H1 (cell line): ENCODE results near the gene DGAT2L6. TPM values are rescaled to one million over a fixed set of nuclear protein-coding genes. Genes with fewer than 3 reads are reported as not detected.

Experiments
- CTCF ChIA-PET: fragments of 300-600 bp; sonication (Branson Sonifier 250); formaldehyde crosslinking; loops from one replicate; lab custom pipeline; 2021; ENCODE audit not compliant: partially characterized antibody; lab: Charles Lee
- POLR2A ChIA-PET: fragments of 300-600 bp; sonication (Branson Sonifier 250); formaldehyde crosslinking; loops from one replicate; lab custom pipeline; 2021; ENCODE audit warnings: inconsistent platforms; ENCODE audit not compliant: partially characterized antibody; lab: Charles Lee
- DNase-seq, 2 experiments: peaks; one replicate each; pipeline versions ENCODE4 v3.0.0 to v3.0.0-alpha.2; 2010 to 2022; ENCODE audit warnings: low spot score in 2 of 2, low read depth in 1 of 2, mixed read lengths in 1 of 2
- FAIRE-seq: peaks from 2 replicates; lab custom pipeline; 2011; peaks lifted over from hg19 to GRCh38; lab: Jason Lieb, UNC
- H2AFZ ChIP-seq: 2 replicates; pipeline ENCODE4 v1.8.1; 2012; ENCODE audit warnings: low read length, inconsistent platforms
- H2AK5ac ChIP-seq: 2 replicates; pipeline ENCODE4 v1.6.1; 2013; ENCODE audit warnings: low read depth, low read length
- H2BK120ac ChIP-seq: replicated peaks from 2 replicates; pipeline ENCODE3; 2013; ENCODE audit warnings: low read depth, low read length, inconsistent platforms
- H2BK12ac ChIP-seq: 2 replicates; pipeline ENCODE4 v1.6.1; 2013; ENCODE audit warnings: low read depth, low read length
- H2BK15ac ChIP-seq: 2 replicates; pipeline ENCODE4 v1.6.1; 2013; ENCODE audit warnings: low read length
- H2BK20ac ChIP-seq: 2 replicates; pipeline ENCODE4 v1.6.1; 2013; ENCODE audit warnings: low read length
- H2BK5ac ChIP-seq: 2 replicates; pipeline ENCODE4 v1.6.1; 2013; ENCODE audit warnings: low read depth, low read length
- H3K14ac ChIP-seq: 2 replicates; pipeline ENCODE4 v1.6.1; 2013; ENCODE audit warnings: inconsistent platforms; ENCODE audit not compliant: insufficient read length
- H3K18ac ChIP-seq: 2 replicates; pipeline ENCODE4 v1.6.1; 2013; ENCODE audit warnings: low read length; ENCODE audit errors: extremely low read depth
- H3K23ac ChIP-seq: 2 replicates; pipeline ENCODE4 v1.6.1; 2013; ENCODE audit warnings: inconsistent platforms; ENCODE audit not compliant: insufficient read length
- H3K23me2 ChIP-seq: 2 replicates; pipeline ENCODE4 v1.6.1; 2013; ENCODE audit warnings: low read depth, low read length
- H3K27ac ChIP-seq: 2 replicates; pipeline ENCODE4 v1.6.1; 2011; ENCODE audit warnings: low read depth, low read length, inconsistent platforms
- H3K27me3 ChIP-seq, 4 experiments: replicated peaks in 1 of 4; 1 replicate in 1 of 4; 2 replicates in 3 of 4; pipeline versions ENCODE4 v1.6.1 to v1.8.1; 2011 to 2013; ENCODE audit warnings: low read length in 3 of 4, mild to moderate bottlenecking in 3 of 4, inconsistent platforms in 2 of 4, mixed read lengths in 2 of 4, moderate library complexity in 1 of 4; ENCODE audit not compliant: control insufficient read depth in 3 of 4, insufficient read depth in 3 of 4; ENCODE audit errors: extremely low read depth in 1 of 4
- H3K36me3 ChIP-seq, 4 experiments: 2 replicates each; pipeline versions ENCODE4 v1.6.1 to v1.8.1; 2011 to 2013; ENCODE audit warnings: mild to moderate bottlenecking in 4 of 4, low read length in 3 of 4, moderate library complexity in 2 of 4, control low read depth in 1 of 4, inconsistent platforms in 1 of 4; ENCODE audit not compliant: insufficient read depth in 4 of 4, control insufficient read depth in 2 of 4
- H3K4ac ChIP-seq: replicated peaks from 2 replicates; pipeline ENCODE3; 2013; ENCODE audit warnings: low read length, low read depth, mixed read lengths, inconsistent platforms; ENCODE audit not compliant: insufficient read length
- H3K4me1 ChIP-seq, 4 experiments: replicated peaks in 1 of 4; 1 replicate in 1 of 4; 2 replicates in 3 of 4; pipeline versions ENCODE4 v1.6.1 to v1.8.1; 2011 to 2013; ENCODE audit warnings: low read length in 3 of 4, inconsistent platforms in 2 of 4, mixed read lengths in 1 of 4; ENCODE audit not compliant: insufficient read depth in 4 of 4, control insufficient read depth in 3 of 4
- H3K4me2 ChIP-seq, 2 experiments: 2 replicates each; pipeline versions ENCODE4 v1.6.1 to v1.8.1; 2011 to 2013; ENCODE audit warnings: low read depth in 2 of 2, low read length in 2 of 2, control low read depth in 1 of 2, inconsistent platforms in 1 of 2, mild to moderate bottlenecking in 1 of 2; ENCODE audit not compliant: insufficient read depth in 1 of 2
- H3K4me3 ChIP-seq, 4 experiments: fragments of 200-600, 300-600 bp in 1 of 4; sonication (generic), shearing (Covaris generic), sonication (Bioruptor Twin) in 1 of 4; 2 replicates each; pipeline versions ENCODE4 v1.5.1 to v1.8.1; 2011 to 2016; ENCODE audit warnings: low read length in 4 of 4, low read depth in 3 of 4, control low read depth in 2 of 4, inconsistent platforms in 2 of 4, mild to moderate bottlenecking in 2 of 4, mixed read lengths in 1 of 4, moderate library complexity in 1 of 4; ENCODE audit not compliant: insufficient read depth in 2 of 4; ENCODE audit errors: extremely low read depth in 1 of 4
- H3K56ac ChIP-seq: replicated peaks from 2 replicates; pipeline ENCODE3; 2013; ENCODE audit warnings: low read depth, mild to moderate bottlenecking, mixed read lengths, low read length, inconsistent platforms; ENCODE audit not compliant: insufficient read length
- H3K79me1 ChIP-seq: 2 replicates; pipeline ENCODE4 v1.6.1; 2013; ENCODE audit warnings: low read depth, low read length, control low read depth
- H3K79me2 ChIP-seq, 2 experiments: 2 replicates each; pipeline versions ENCODE4 v1.6.1 to v1.8.1; 2012 to 2013; ENCODE audit warnings: low read length in 2 of 2, mild to moderate bottlenecking in 2 of 2, inconsistent platforms in 1 of 2; ENCODE audit not compliant: insufficient read depth in 2 of 2, control insufficient read depth in 1 of 2
- H3K9ac ChIP-seq, 4 experiments: replicated peaks in 1 of 4; 1 replicate in 1 of 4; 2 replicates in 3 of 4; pipeline versions ENCODE4 v1.6.1 to v1.8.1; 2011 to 2013; ENCODE audit warnings: low read depth in 3 of 4, low read length in 3 of 4, control low read depth in 2 of 4, mild to moderate bottlenecking in 2 of 4, moderate library complexity in 2 of 4, inconsistent platforms in 1 of 4; ENCODE audit errors: extremely low read depth in 1 of 4
- H3K9me3 ChIP-seq, 2 experiments: 2 replicates each; pipeline versions ENCODE4 v1.6.1 to v1.8.1; 2012 to 2013; ENCODE audit warnings: mild to moderate bottlenecking in 2 of 2, moderate library complexity in 2 of 2, control low read depth in 1 of 2, inconsistent platforms in 1 of 2, low read depth in 1 of 2, low read length in 1 of 2, mixed read lengths in 1 of 2; ENCODE audit not compliant: insufficient read depth in 2 of 2
- H4K20me1 ChIP-seq, 2 experiments: replicated peaks in 1 of 2; 2 replicates each; pipeline versions ENCODE3 to v1.8.1; 2011 to 2013; ENCODE audit warnings: inconsistent platforms in 2 of 2, low read length in 2 of 2, mild to moderate bottlenecking in 1 of 2; ENCODE audit not compliant: insufficient read depth in 2 of 2, control insufficient read depth in 1 of 2
- H4K5ac ChIP-seq: 2 replicates; pipeline ENCODE4 v1.6.1; 2013; ENCODE audit warnings: low read length, low read depth, mixed read lengths, inconsistent platforms; ENCODE audit not compliant: insufficient read length
- H4K8ac ChIP-seq: 2 replicates; pipeline ENCODE4 v1.8.0; 2013; ENCODE audit warnings: mild to moderate bottlenecking, moderate library complexity, low read length, inconsistent platforms; ENCODE audit not compliant: insufficient read depth; ENCODE audit errors: extremely low read depth
- H4K91ac ChIP-seq: replicated peaks from 2 replicates; pipeline ENCODE3; 2013; ENCODE audit warnings: low read length, mixed read lengths, inconsistent platforms; ENCODE audit not compliant: insufficient read length
- ASH2L ChIP-seq: fragments of 200-600, 300-600 bp; sonication (generic); IDR thresholded peaks from one replicate; pipeline ENCODE4 v1.7.1; 2017; ENCODE audit warnings: low read length
- ATF2 ChIP-seq: IDR thresholded peaks from 2 replicates; pipeline ENCODE4 v1.6.1; 2012; ENCODE audit warnings: low read length, inconsistent platforms
- BCL11A ChIP-seq, 2 experiments: IDR thresholded peaks; one replicate each; pipeline ENCODE4 v1.6.1; 2011; ENCODE audit warnings: low read depth in 2 of 2, low read length in 2 of 2, mild to moderate bottlenecking in 2 of 2
- CHD2 ChIP-seq: IDR thresholded peaks from 2 replicates; pipeline ENCODE4 v1.6.1; 2012; ENCODE audit warnings: low read length, improper control_type of control experiment
- CREB1 ChIP-seq: IDR thresholded peaks from 2 replicates; pipeline ENCODE4 v1.6.1; 2012; ENCODE audit warnings: inconsistent platforms
- GABPA ChIP-seq: IDR thresholded peaks from 2 replicates; pipeline ENCODE4 v1.6.1; 2011; ENCODE audit warnings: mild to moderate bottlenecking, low read length, moderate library complexity, borderline replicate concordance; ENCODE audit not compliant: insufficient read depth
- HDAC6 ChIP-seq: IDR thresholded peaks from one replicate; pipeline ENCODE4 v1.7.1; 2012; ENCODE audit warnings: low read depth, mild to moderate bottlenecking, inconsistent platforms, low read length, moderate library complexity
- KDM1A ChIP-seq: fragments of 200-600, 300-600 bp; sonication (generic); IDR thresholded peaks from 2 replicates; pipeline ENCODE4 v1.7.1; 2016; ENCODE audit warnings: mild to moderate bottlenecking, low read length, borderline replicate concordance
- WGBS, 2 experiments: shearing (Covaris generic) in 1 of 2; methylation state at CpG; one replicate each; pipeline versions ENCODE4 v1.1.6 to v1.1.7; 2013 to 2015; ENCODE audit warnings: low lambda C conversion rate in 2 of 2, mixed read lengths in 2 of 2, inconsistent platforms in 1 of 2, low coverage in 1 of 2, missing lambda C conversion rate in 1 of 2; ENCODE audit not compliant: insufficient replicate concordance in 2 of 2, insufficient coverage in 1 of 2, insufficient read length in 1 of 2; ENCODE audit errors: extremely low coverage in 1 of 2, missing lambda C conversion rate in 1 of 2; 5-methylcytosine and 5-hydroxymethylcytosine counted together
- polyA plus RNA-seq, 7 experiments: library from polyadenylated mRNA; depleted of rRNA in 3 of 7; stranded (reverse) in 5 of 7; unstranded in 2 of 7; fragments of >200 nt in 5 of 7; fragments of 200-250 nt in 2 of 7; gene quantifications; 1 replicate in 5 of 7; 2 replicates in 1 of 7; 4 replicates in 1 of 7; pipeline versions ENCODE4 v1.2.1 to v1.2.3, GENCODE V29; 2011 to 2013; ENCODE audit warnings: missing spikeins in 2 of 7, mixed read lengths in 2 of 7
- total RNA-seq: library from RNA; stranded (reverse); fragmentation: NEBNext Ultra II Directional; extraction: Animal tissue kit (Norgen Biotek cat#: 25700); gene quantifications from 2 replicates; pipeline ENCODE4 v1.2.1, GENCODE V29; 2021
- TF ChIP-seq, protein P1 (sequence below): IDR thresholded peaks from 2 replicates; pipeline ENCODE4 v1.6.1; 2012; ENCODE audit warnings: inconsistent platforms
- TF ChIP-seq, protein P2 (sequence below): IDR thresholded peaks from 2 replicates; pipeline ENCODE4 v1.6.1; 2011; ENCODE audit warnings: low read depth, mild to moderate bottlenecking, low read length; ENCODE audit not compliant: insufficient read depth

DGAT2L6 gene
- total and polyA plus RNA-seq, 2 of the 8 experiments (the other 6 are each of a cell fraction or from before 2014, with no cell fraction given), result not detected

- no peaks in the 10 kb centered on the region for H3K79me1 ChIP-seq
- H4K8ac ChIP-seq, result no peak overlapping the region
- no peak overlapping the region for H3K27ac ChIP-seq
- H3K23me2 ChIP-seq, result no peaks in the 10 kb centered on the region
- H3K4me1 ChIP-seq, result no peaks in the 10 kb centered on the region
- H2BK5ac ChIP-seq, result no peak overlapping the region
- no peak overlapping the region for H4K5ac ChIP-seq
- H3K4me3 ChIP-seq, result no peak overlapping the region
- ChIA-PET POLR2A (no interaction called here), CTCF (interaction anchor here (1.3 kb wide), 1 partner anchor 17 kb away, joined by 3 read pairs; no protein-coding TSS in a partner anchor)
- H3K4me2 ChIP-seq, result no peak overlapping the region
- no peaks in the 10 kb centered on the region for H4K20me1 ChIP-seq
- no peak overlapping the region for H3K18ac ChIP-seq
- H3K9me3 ChIP-seq, result peaks cover 0 to 5% of the 10 kb centered on the region in 2 experiments; a peak in 1 of 4 replicates
- H3K56ac ChIP-seq, result no peak overlapping the region
- H3K4ac ChIP-seq, result no peak overlapping the region
- no peaks in the 10 kb centered on the region for H3K36me3 ChIP-seq
- no peak overlapping the region for H3K9ac ChIP-seq
- FAIRE-seq, result no peak
- no peak overlapping the region for H2BK120ac ChIP-seq
- H2AK5ac ChIP-seq, result no peak overlapping the region
- H3K14ac ChIP-seq, result no peak overlapping the region
- no peaks in the 10 kb centered on the region for H3K27me3 ChIP-seq
- 88% methylated on average over 5 of the region's 5 CpGs; no CpG with 5 or more reads in 1 of the 2 experiments for WGBS, 2 experiments
- H2BK20ac ChIP-seq, result no peak overlapping the region
- no peak for DNase-seq
- no peak overlapping the region for H2BK12ac ChIP-seq
- no peaks in the 10 kb centered on the region for H3K79me2 ChIP-seq
- H2AFZ ChIP-seq, result no peak overlapping the region
- H3K23ac ChIP-seq, result no peak overlapping the region
- no peak overlapping the region for H4K91ac ChIP-seq
- no peak overlapping the region for H2BK15ac ChIP-seq
- TF ChIP-seq KDM1A (no peak), CHD2 (no peak), CREB1 (no peak), ASH2L (no peak), HDAC6 (no peak), GABPA (no peak), BCL11A (IDR thresholded peaks at IDR 0.05; ENCODE audit: low read depth in 2 of 2, low read length in 2 of 2) (no peak), ATF2 (no peak)
- TF ChIP-seq, protein P1, sequence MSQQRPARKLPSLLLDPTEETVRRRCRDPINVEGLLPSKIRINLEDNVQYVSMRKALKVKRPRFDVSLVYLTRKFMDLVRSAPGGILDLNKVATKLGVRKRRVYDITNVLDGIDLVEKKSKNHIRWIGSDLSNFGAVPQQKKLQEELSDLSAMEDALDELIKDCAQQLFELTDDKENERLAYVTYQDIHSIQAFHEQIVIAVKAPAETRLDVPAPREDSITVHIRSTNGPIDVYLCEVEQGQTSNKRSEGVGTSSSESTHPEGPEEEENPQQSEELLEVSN, result no peak
- TF ChIP-seq, protein P2, sequence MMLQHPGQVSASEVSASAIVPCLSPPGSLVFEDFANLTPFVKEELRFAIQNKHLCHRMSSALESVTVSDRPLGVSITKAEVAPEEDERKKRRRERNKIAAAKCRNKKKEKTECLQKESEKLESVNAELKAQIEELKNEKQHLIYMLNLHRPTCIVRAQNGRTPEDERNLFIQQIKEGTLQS, result no peak
Observed at GRCh38 chrX:70219938-70220764, 42.9 kb downstream of the DGAT2L6 start.
